Smooth muscle cell (in vitro differentiated cells): ENCODE data around the gene SLC9A3. TPM values are rescaled to one million over a fixed set of nuclear protein-coding genes. Genes with fewer than 3 reads are reported as not detected.

Source experiments
- DNase-seq: peaks from one replicate; lab custom pipeline; 2025; ENCODE audit not compliant: unreplicated experiment; lab: John Stamatoyannopoulos, UW
- H2AFZ ChIP-seq: fragments of 200-600 bp; sonication (generic); 2 replicates; pipeline ENCODE4 v1.6.0; 2016; ENCODE audit warnings: antibody characterized with exemption, low read depth, mild to moderate bottlenecking
- H3F3A ChIP-seq: fragments of 200-600 bp; sonication (generic); 2 replicates; pipeline ENCODE4 v1.6.0; 2017; ENCODE audit warnings: antibody characterized with exemption, low read depth
- H3K27ac ChIP-seq: fragments of 200-600 bp; sonication (generic); 2 replicates; pipeline ENCODE4 v1.5.1; 2016; ENCODE audit warnings: low read depth, mild to moderate bottlenecking
- H3K27me3 ChIP-seq: fragments of 200-600 bp; sonication (generic); 2 replicates; pipeline ENCODE4 v1.6.1; 2016; ENCODE audit warnings: low read depth, mild to moderate bottlenecking
- H3K36me3 ChIP-seq: fragments of 200-600 bp; sonication (generic); 2 replicates; pipeline ENCODE4 v1.5.1; 2016; ENCODE audit warnings: low read depth
- H3K4me1 ChIP-seq: fragments of 200-600 bp; sonication (generic); 2 replicates; pipeline ENCODE4 v1.5.1; 2016; ENCODE audit warnings: low read depth
- H3K4me2 ChIP-seq: fragments of 200-600 bp; sonication (generic); 2 replicates; pipeline ENCODE4 v1.6.0; 2016; ENCODE audit warnings: mild to moderate bottlenecking
- H3K4me3 ChIP-seq: fragments of 200-600 bp; sonication (generic); 2 replicates; pipeline ENCODE4 v1.5.1; 2016; ENCODE audit warnings: mild to moderate bottlenecking
- H3K79me2 ChIP-seq: fragments of 200-600 bp; sonication (generic); 2 replicates; pipeline ENCODE4 v1.6.0; 2016; ENCODE audit warnings: low read depth, mild to moderate bottlenecking
- H3K9ac ChIP-seq: fragments of 200-600 bp; sonication (generic); 2 replicates; pipeline ENCODE4 v1.6.0; 2016; ENCODE audit warnings: low read depth
- H3K9me3 ChIP-seq: fragments of 200-600 bp; sonication (generic); replicated peaks from 2 replicates; pipeline ENCODE4 v1.5.1; 2016; ENCODE audit warnings: low read depth
- H4K20me1 ChIP-seq: fragments of 200-600 bp; sonication (generic); 2 replicates; pipeline ENCODE4 v1.6.0; 2016; ENCODE audit warnings: low read depth
- WGBS: methylation state at CpG from one replicate; pipeline ENCODE4 v1.1.7; 2016; ENCODE audit warnings: low lambda C conversion rate; 5-methylcytosine and 5-hydroxymethylcytosine counted together
- polyA plus RNA-seq: library from polyadenylated mRNA; unstranded; fragments of >200 nt; fragmentation: Nextera tagmentation; extraction: Ambion mirVana; gene quantifications from 2 replicates; pipeline ENCODE4 v1.2.1, GENCODE V29; 2016
- total RNA-seq: library from RNA; depleted of rRNA; stranded (reverse); fragments of >200 nt; gene quantifications from 2 replicates; pipeline ENCODE4 v1.2.3, GENCODE V29; 2014
- TF ChIP-seq, protein P1 (sequence below): fragments of 200-600 bp; sonication (generic); IDR thresholded peaks from 2 replicates; pipeline ENCODE4 v1.5.1; 2017; ENCODE audit warnings: borderline replicate concordance, mild to moderate bottlenecking, antibody characterized with exemption; ENCODE audit not compliant: insufficient read depth, poor library complexity, severe bottlenecking

SLC9A3 gene
- total and polyA plus RNA-seq, 2 experiments from 2014 or later = 1.1 to 1.8 TPM

DNA sequence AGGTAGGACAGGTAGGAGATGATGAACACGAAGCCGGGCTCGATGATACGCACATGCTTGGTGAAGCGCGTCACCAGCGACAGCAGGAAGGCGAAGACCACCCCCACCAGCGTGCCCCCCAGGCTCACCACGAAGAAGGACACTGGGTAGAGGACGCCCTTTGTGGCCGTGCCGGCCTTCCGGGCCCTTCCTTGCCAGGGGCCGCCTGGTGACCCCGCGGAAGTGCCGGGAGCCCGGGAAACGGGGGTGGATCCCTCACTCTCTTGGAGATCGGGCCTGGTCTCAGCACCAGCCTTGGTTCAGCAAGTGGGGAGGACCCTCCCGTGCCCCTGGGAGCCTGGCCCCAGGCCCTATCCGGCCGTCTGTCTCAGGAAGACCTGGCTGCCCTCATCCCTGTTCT lies 39.7 kb downstream of the SLC9A3 start:
- H3F3A ChIP-seq = no peaks in the 10 kb centered on the region
- no peaks in the 10 kb centered on the region for H3K9me3 ChIP-seq
- no peak for DNase-seq
- H3K9ac ChIP-seq = no peak overlapping the region
- H3K27ac ChIP-seq = no peak overlapping the region
- H3K4me1 ChIP-seq = no peaks in the 10 kb centered on the region
- TF ChIP-seq, protein P1, sequence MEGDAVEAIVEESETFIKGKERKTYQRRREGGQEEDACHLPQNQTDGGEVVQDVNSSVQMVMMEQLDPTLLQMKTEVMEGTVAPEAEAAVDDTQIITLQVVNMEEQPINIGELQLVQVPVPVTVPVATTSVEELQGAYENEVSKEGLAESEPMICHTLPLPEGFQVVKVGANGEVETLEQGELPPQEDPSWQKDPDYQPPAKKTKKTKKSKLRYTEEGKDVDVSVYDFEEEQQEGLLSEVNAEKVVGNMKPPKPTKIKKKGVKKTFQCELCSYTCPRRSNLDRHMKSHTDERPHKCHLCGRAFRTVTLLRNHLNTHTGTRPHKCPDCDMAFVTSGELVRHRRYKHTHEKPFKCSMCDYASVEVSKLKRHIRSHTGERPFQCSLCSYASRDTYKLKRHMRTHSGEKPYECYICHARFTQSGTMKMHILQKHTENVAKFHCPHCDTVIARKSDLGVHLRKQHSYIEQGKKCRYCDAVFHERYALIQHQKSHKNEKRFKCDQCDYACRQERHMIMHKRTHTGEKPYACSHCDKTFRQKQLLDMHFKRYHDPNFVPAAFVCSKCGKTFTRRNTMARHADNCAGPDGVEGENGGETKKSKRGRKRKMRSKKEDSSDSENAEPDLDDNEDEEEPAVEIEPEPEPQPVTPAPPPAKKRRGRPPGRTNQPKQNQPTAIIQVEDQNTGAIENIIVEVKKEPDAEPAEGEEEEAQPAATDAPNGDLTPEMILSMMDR = no peak
- H3K36me3 ChIP-seq = no peaks in the 10 kb centered on the region
- WGBS = 96% methylated on average over 23 of the region's 24 CpGs
- H2AFZ ChIP-seq = no peak overlapping the region
- no peaks in the 10 kb centered on the region for H4K20me1 ChIP-seq
- H3K4me2 ChIP-seq = no peak overlapping the region
- no peaks in the 10 kb centered on the region for H3K27me3 ChIP-seq
- H3K4me3 ChIP-seq = no peak overlapping the region
- H3K79me2 ChIP-seq = no peaks in the 10 kb centered on the region

DNA sequence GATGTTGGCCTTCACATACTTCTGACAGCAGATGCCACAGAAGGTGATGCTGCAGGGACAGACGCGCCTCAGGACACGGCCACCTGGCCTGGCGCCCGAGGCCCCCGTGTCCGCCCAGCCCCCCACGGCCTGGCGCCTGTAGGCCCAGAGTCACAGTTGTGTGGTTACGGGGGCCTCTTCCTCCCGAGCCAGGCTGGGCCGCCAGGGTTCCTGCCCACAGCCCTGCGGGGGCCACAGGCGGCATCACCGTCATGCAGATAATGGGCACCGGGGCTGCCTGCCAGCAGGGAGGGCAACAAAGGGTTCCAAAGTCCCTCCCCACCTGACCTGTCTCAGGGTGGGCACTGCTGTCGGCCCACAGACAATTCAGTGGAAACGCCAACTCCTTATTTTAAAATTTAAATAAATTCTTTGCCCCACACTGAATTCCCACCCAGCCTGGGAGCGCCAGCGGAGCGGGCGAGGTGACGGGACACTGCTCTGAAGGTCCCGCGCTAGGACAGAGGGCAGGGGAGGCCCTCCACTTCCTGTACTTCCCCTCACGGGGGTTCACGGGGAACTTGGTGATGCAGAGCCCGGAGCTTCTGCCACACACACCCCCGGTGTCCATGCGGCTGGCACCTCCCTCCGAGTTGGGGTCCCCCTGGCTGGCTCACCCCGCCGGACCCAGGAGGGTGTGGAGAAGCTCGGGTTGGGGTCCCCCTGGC lies 40.7 kb downstream of the SLC9A3 start:
- H4K20me1 ChIP-seq = no peaks in the 10 kb centered on the region
- no peaks in the 10 kb centered on the region for H3K9me3 ChIP-seq
- 94% methylated on average over 32 of the region's 34 CpGs for WGBS
- TF ChIP-seq, protein P1 = no peak
- no peaks in the 10 kb centered on the region for H3K27me3 ChIP-seq
- no peaks in the 10 kb centered on the region for H3K36me3 ChIP-seq
- no peak overlapping the region for H3K4me3 ChIP-seq
- H3F3A ChIP-seq = no peaks in the 10 kb centered on the region
- H3K9ac ChIP-seq = no peak overlapping the region
- H3K4me1 ChIP-seq = no peaks in the 10 kb centered on the region
- no peak for DNase-seq
- H3K4me2 ChIP-seq = no peak overlapping the region
- no peaks in the 10 kb centered on the region for H3K79me2 ChIP-seq
- no peak overlapping the region for H2AFZ ChIP-seq
- no peak overlapping the region for H3K27ac ChIP-seq

GRCh38 chr5:483011-483410 lies 41.2 kb downstream of the SLC9A3 start:
- H3K9ac ChIP-seq = no peak overlapping the region
- WGBS = 96% methylated on average over 26 of the region's 26 CpGs
- no peak overlapping the region for H3K27ac ChIP-seq
- no peaks in the 10 kb centered on the region for H3F3A ChIP-seq
- no peaks in the 10 kb centered on the region for H3K79me2 ChIP-seq
- H3K4me2 ChIP-seq = no peak overlapping the region
- H3K36me3 ChIP-seq = no peaks in the 10 kb centered on the region
- H3K4me3 ChIP-seq = no peak overlapping the region
- no peaks in the 10 kb centered on the region for H3K4me1 ChIP-seq
- no peaks in the 10 kb centered on the region for H3K27me3 ChIP-seq
- no peaks in the 10 kb centered on the region for H4K20me1 ChIP-seq
- TF ChIP-seq, protein P1 = no peak
- DNase-seq = no peak
- no peaks in the 10 kb centered on the region for H3K9me3 ChIP-seq
- H2AFZ ChIP-seq = no peak overlapping the region

GRCh38 chr5:482506-482905 lies 41.7 kb downstream of the SLC9A3 start:
- no peak overlapping the region for H3K4me2 ChIP-seq
- H3F3A ChIP-seq = no peaks in the 10 kb centered on the region
- H3K4me3 ChIP-seq = no peak overlapping the region
- 95% methylated on average over 18 of the region's 27 CpGs for WGBS
- H4K20me1 ChIP-seq = no peaks in the 10 kb centered on the region
- H2AFZ ChIP-seq = no peak overlapping the region
- TF ChIP-seq, protein P1 = no peak
- H3K79me2 ChIP-seq = no peaks in the 10 kb centered on the region
- H3K27me3 ChIP-seq = no peaks in the 10 kb centered on the region
- no peak for DNase-seq
- H3K27ac ChIP-seq = no peak overlapping the region
- H3K36me3 ChIP-seq = no peaks in the 10 kb centered on the region
- no peaks in the 10 kb centered on the region for H3K9me3 ChIP-seq
- H3K4me1 ChIP-seq = no peaks in the 10 kb centered on the region
- H3K9ac ChIP-seq = no peak overlapping the region
